Retinal pigment epithelial cell (primary cell): ENCODE data around the gene POLN.

Experiments
- DNase-seq: peaks from one replicate; pipeline ENCODE4 v3.0.0-alpha.2; 2010; ENCODE audit warnings: low read depth
- H3K4me3 ChIP-seq: 2 replicates; pipeline ENCODE4 v1.5.1; 2011; ENCODE audit warnings: mild to moderate bottlenecking, low read length, control low read depth, moderate library complexity
- CTCF ChIP-seq: conservative IDR thresholded peaks from 2 replicates; pipeline ENCODE4 v1.5.1; 2011; ENCODE audit warnings: low read depth, low read length, control low read depth, inconsistent platforms

The POLN gene

GRCh38 chr4:2270341-2271165 lies 28.6 kb upstream of the POLN start:
- H3K4me3 ChIP-seq = no peak overlapping the region
- TF ChIP-seq CTCF = no peak
- DNase-seq = no peak

GRCh38 chr4:2269618-2270163 lies 27.8 kb upstream of the POLN start:
- no peak for DNase-seq
- no peak overlapping the region for H3K4me3 ChIP-seq
- no peak for TF ChIP-seq CTCF

- no peak for TF ChIP-seq CTCF
- no peak overlapping the region for H3K4me3 ChIP-seq
- DNase-seq = no peak
Observed at GRCh38 chr4:2269206-2269531, 27.2 kb upstream of the POLN start.

- no peak overlapping the region for H3K4me3 ChIP-seq
- DNase-seq = no peak
- no peak for TF ChIP-seq CTCF
Observed at GRCh38 chr4:2268357-2269205, 26.7 kb upstream of the POLN start.

- no peak for DNase-seq
- H3K4me3 ChIP-seq = no peak overlapping the region
- TF ChIP-seq CTCF = no peak
Observed at GRCh38 chr4:2267841-2268240, 25.9 kb upstream of the POLN start.

GRCh38 chr4:2267320-2267811 lies 25.4 kb upstream of the POLN start:
- DNase-seq = no peak

More at GRCh38 chr4:2267320-2267811, 25.4 kb upstream of the POLN start:
- no peak for TF ChIP-seq CTCF
- no peak overlapping the region for H3K4me3 ChIP-seq
